SU-DHL-6 (cell line): ENCODE data around the gene UTS2B.

Experiments used
- CTCF ChIP-seq: fragments of 200-600 bp; sonication (generic); IDR thresholded peaks from one replicate; pipeline ENCODE4 v1.5.1; 2017; ENCODE audit warnings: antibody characterized with exemption, mild to moderate bottlenecking, low read length, moderate library complexity; ENCODE audit not compliant: insufficient read depth, poor library complexity, severe bottlenecking
- EZH2phosphoT487 ChIP-seq: fragments of 200-600 bp; sonication (generic), shearing (Covaris generic); conservative IDR thresholded peaks from 2 replicates; pipeline ENCODE4 v1.6.1; 2018; ENCODE audit warnings: mild to moderate bottlenecking, antibody characterized with exemption, low read length, moderate library complexity, mixed read lengths

- TF ChIP-seq CTCF (no peak), EZH2phosphoT487 (no peak)
Measured at GRCh38 chr3:191239407-191240031, 90.8 kb downstream of the UTS2B start.
